Stomach (tissue), 9 donors: ENCODE results near the gene SMC1A. TPM values are rescaled to one million over a fixed set of nuclear protein-coding genes. Genes with fewer than 3 reads are reported as not detected.

ENCODE experiments used
- DNase-seq, 2 donors: peaks; one replicate each; pipeline versions ENCODE4 v3.0.0 to v3.0.0-alpha.2; 2013 to 2019
- H3K27ac ChIP-seq, 5 donors: fragments of 200-600 bp in 4 of 5; sonication (generic) in 4 of 5; one replicate each; pipeline ENCODE4 v1.5.1; 2013 to 2019; ENCODE audit warnings: mild to moderate bottlenecking in 1 of 5, moderate library complexity in 1 of 5
- H3K27me3 ChIP-seq, 3 donors: fragments of 200-600 bp; sonication (generic); one replicate each; pipeline ENCODE4 v1.5.1; 2017 to 2019; ENCODE audit warnings: mixed run types in 1 of 3
- H3K36me3 ChIP-seq, 4 donors: fragments of 200-600 bp; sonication (generic); 1 replicate in 3 of 4; 2 replicates in 1 of 4; pipeline ENCODE4 v1.5.1; 2016 to 2019
- H3K4me1 ChIP-seq, 4 donors: fragments of 200-600 bp; sonication (generic); one replicate each; pipeline ENCODE4 v1.5.1; 2016 to 2019
- H3K4me3 ChIP-seq, 4 donors: fragments of 200-600 bp; sonication (generic) in 3 of 4; one replicate each; pipeline ENCODE4 v1.5.1; 2016 to 2019; ENCODE audit warnings: mild to moderate bottlenecking in 1 of 4
- H3K9me3 ChIP-seq, 4 donors: fragments of 200-600 bp; sonication (generic); one replicate each; pipeline ENCODE4 v1.5.1; 2016 to 2019
- CTCF ChIP-seq, 7 experiments: fragments of 450-650 bp in 4 of 7; fragments of 200-600 bp in 3 of 7; sonication (generic) in 3 of 7; IDR thresholded peaks; one replicate each; pipeline ENCODE4 v1.5.1; 2016 to 2019; ENCODE audit warnings: antibody characterized with exemption in 7 of 7, control low read depth in 2 of 7, mild to moderate bottlenecking in 1 of 7
- EP300 ChIP-seq: sonication (generic); formaldehyde crosslinking; IDR thresholded peaks from one replicate; pipeline ENCODE4 v1.6.1; 2017; ENCODE audit warnings: antibody characterized with exemption
- POLR2A ChIP-seq, 4 donors: fragments of 450-650 bp; IDR thresholded peaks; one replicate each; pipeline ENCODE4 v1.6.1; 2016; ENCODE audit warnings: antibody characterized with exemption in 4 of 4, control low read depth in 2 of 4, mild to moderate bottlenecking in 1 of 4, moderate library complexity in 1 of 4
- POLR2AphosphoS5 ChIP-seq, 3 donors: sonication (generic); formaldehyde crosslinking; IDR thresholded peaks; one replicate each; pipeline ENCODE4 v1.6.1; 2016; ENCODE audit warnings: antibody characterized with exemption in 3 of 3
- WGBS, 5 donors: extraction: QIAGEN DNeasy Blood & Tissue Kit in 3 of 5; methylation state at CpG; one replicate each; pipeline versions ENCODE4 v1.1.5 to v1.1.7; 2013 to 2018; 5-methylcytosine and 5-hydroxymethylcytosine counted together
- intact Hi-C: fragments of 100-400 bp; cut with DNase I; formaldehyde crosslinking; loops from one replicate; pipeline ENCODE4 v1.15.1; 2023; ENCODE audit warnings: low total_unique reads
- polyA plus RNA-seq, 3 donors: library from polyadenylated mRNA; stranded (reverse); fragments of 200-250 nt; gene quantifications; one replicate each; pipeline ENCODE4 v1.2.3, GENCODE V29; 2013
- total RNA-seq, 5 donors: library from RNA; depleted of rRNA; stranded (reverse); fragments of >200 nt; gene quantifications; one replicate each; pipeline versions ENCODE4 v1.1.0 to v1.2.3, GENCODE V29; 2014 to 2016
- donor health status: healthy with polysubstance abuse.
- donor health status: Bipolar disorder and iron deficiency.
- donor health status: healthy.

The SMC1A gene
- total and polyA plus RNA-seq, 8 donors = 4.3 to 31.2 (median 21.7) TPM

DNA sequence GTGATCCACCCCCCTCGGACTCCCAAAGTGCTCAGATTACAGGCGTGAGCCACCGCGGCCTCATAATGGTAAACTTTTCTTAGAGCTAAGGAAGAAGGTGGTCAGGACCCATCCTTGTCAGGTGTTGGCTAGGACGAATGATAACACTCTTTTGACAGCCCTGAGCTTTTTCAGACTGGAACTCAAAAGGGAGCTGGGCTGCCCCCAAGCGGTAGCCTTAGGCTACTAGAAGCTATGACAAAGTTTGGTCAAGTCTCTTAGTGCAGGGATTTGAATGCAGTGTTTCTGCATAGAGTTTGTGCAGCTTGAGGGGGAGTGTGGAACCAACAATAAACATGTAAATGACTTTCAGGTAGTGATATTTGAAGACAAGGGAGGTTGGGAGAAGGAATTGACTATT is 23.5 kb upstream of the SMC1A start:
- DNase-seq = peak; percentile 44 to 52
- TF ChIP-seq EP300 = no peak
- peak in 3 of 7 experiments; percentile 29 to 37 (median 30) for TF ChIP-seq CTCF (IDR thresholded peaks at IDR 0.05)
- Histone ChIP-seq H3K4me3 (no peak overlapping the region), H3K4me1 (peaks cover 0 to 12% (median 9%) of the 10 kb centered on the region in 4 donors), H3K27ac (no peak overlapping the region), H3K27me3 (peaks cover 0 to 7% (median 0%) of the 10 kb centered on the region in 3 donors), H3K9me3 (no peaks in the 10 kb centered on the region), H3K36me3 (no peaks in the 10 kb centered on the region)
- 12 to 24% (median 18%) methylated on average over 6 of the region's 6 CpGs for WGBS, 5 donors
- intact Hi-C loops = loop anchor here (10.0 kb wide), 1 partner anchor 151 kb away; no protein-coding TSS in a partner anchor

DNA sequence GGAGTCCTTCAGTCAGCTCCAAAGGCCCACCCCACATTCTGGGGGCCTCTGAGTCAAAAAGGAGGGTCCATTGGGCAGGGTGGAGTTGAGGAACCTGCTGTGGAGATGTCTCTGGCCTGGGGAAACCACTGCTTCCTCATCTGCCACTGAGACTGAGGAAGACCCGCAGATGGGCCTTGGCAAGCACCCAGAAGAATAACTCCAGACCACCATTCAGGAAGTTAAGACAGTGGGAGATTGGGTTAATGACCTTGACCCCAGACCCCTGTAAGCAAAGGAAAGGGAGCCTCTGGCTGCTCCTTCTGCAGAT is 19.8 kb upstream of the SMC1A start:
- Histone ChIP-seq H3K36me3 (no peaks in the 10 kb centered on the region), H3K4me1 (peaks cover 0 to 19% (median 13%) of the 10 kb centered on the region in 4 donors), H3K27ac (peak overlapping the region in 2 of 5 donors; percentile 66 to 77), H3K9me3 (no peaks in the 10 kb centered on the region), H3K27me3 (peaks cover 0 to 19% (median 0%) of the 10 kb centered on the region in 3 donors), H3K4me3 (no peak overlapping the region)
- TF ChIP-seq POLR2AphosphoS5 (IDR thresholded peaks at IDR 0.05) (no peak), EP300 (no peak), CTCF (IDR thresholded peaks at IDR 0.05) (no peak), POLR2A (IDR thresholded peaks at IDR 0.05) (no peak)
- intact Hi-C loops = loop anchor here (10.0 kb wide), 1 partner anchor 147 kb away; no protein-coding TSS in a partner anchor
- peak in 1 of 2 donors; percentile 10 for DNase-seq
- 59 to 91% (median 76%) methylated on average over 1 of the region's 1 CpG; no CpG with 5 or more reads in 1 of the 5 donors for WGBS, 5 donors

GRCh38 chrX:53441531-53442321 is 19.3 kb upstream of the SMC1A start:
- peak; percentile 84 to 86 for DNase-seq
- Histone ChIP-seq H3K4me3 (peak overlapping the region; percentile 32 to 41 (median 37)), H3K9me3 (no peaks in the 10 kb centered on the region), H3K27me3 (peaks cover 0 to 19% (median 0%) of the 10 kb centered on the region in 3 donors), H3K4me1 (peaks cover 0 to 19% (median 13%) of the 10 kb centered on the region in 4 donors), H3K27ac (peak overlapping the region in 4 of 5 donors; percentile 47 to 77 (median 59)), H3K36me3 (no peaks in the 10 kb centered on the region)
- intact Hi-C loops = loop anchor here (10.0 kb wide), 1 partner anchor 147 kb away; no protein-coding TSS in a partner anchor
- WGBS, 5 donors = 8 to 21% (median 14%) methylated on average over 14 to 44 of the region's 44 CpGs
- peak in 1 of 3 donors; percentile 17 for TF ChIP-seq POLR2AphosphoS5 (IDR thresholded peaks at IDR 0.05)
- no peak for TF ChIP-seq POLR2A (IDR thresholded peaks at IDR 0.05)
- no peak for TF ChIP-seq EP300

- H3K9me3 ChIP-seq = no peaks in the 10 kb centered on the region
- no peaks in the 10 kb centered on the region for H3K36me3 ChIP-seq
- H3K27me3 ChIP-seq = peaks cover 0 to 19% (median 0%) of the 10 kb centered on the region in 3 donors
- peak overlapping the region; percentile 47 to 77 (median 64) for H3K27ac ChIP-seq
- peak in 2 of 3 donors; percentile 43 to 44 for TF ChIP-seq POLR2AphosphoS5 (IDR thresholded peaks at IDR 0.05)
- no peak for TF ChIP-seq EP300
- H3K4me3 ChIP-seq = peak overlapping the region; percentile 32 to 41 (median 37)
- 11 to 37% (median 15%) methylated on average over 20 to 39 of the region's 39 CpGs for WGBS, 5 donors
- H3K4me1 ChIP-seq = peaks cover 0 to 19% (median 13%) of the 10 kb centered on the region in 4 donors
- DNase-seq = peak; percentile 50 to 53
- intact Hi-C loops = loop anchor here (10.0 kb wide), 1 partner anchor 146 kb away; no protein-coding TSS in a partner anchor
Observed at GRCh38 chrX:53440621-53441517, 18.4 kb upstream of the SMC1A start.

GRCh38 chrX:53440101-53440500 is 17.6 kb upstream of the SMC1A start:
- 62 to 75% (median 68%) methylated on average over 5 of the region's 5 CpGs for WGBS, 5 donors
- Histone ChIP-seq H3K36me3 (no peaks in the 10 kb centered on the region), H3K4me3 (peak overlapping the region in 1 of 4 donors; percentile 40), H3K9me3 (no peaks in the 10 kb centered on the region), H3K27me3 (peaks cover 0 to 19% (median 0%) of the 10 kb centered on the region in 3 donors), H3K27ac (peak overlapping the region in 3 of 5 donors; percentile 47 to 66 (median 52)), H3K4me1 (peaks cover 0 to 19% (median 13%) of the 10 kb centered on the region in 4 donors)
- TF ChIP-seq EP300 (no peak), POLR2A (IDR thresholded peaks at IDR 0.05) (no peak), CTCF (IDR thresholded peaks at IDR 0.05) (no peak), POLR2AphosphoS5 (IDR thresholded peaks at IDR 0.05) (no peak)
- DNase-seq = peak in 1 of 2 donors; percentile 16
- intact Hi-C loops = loop anchor here (10.0 kb wide), 1 partner anchor 145 kb away; no protein-coding TSS in a partner anchor
